OCI-M1 (cell line): ENCODE results near the gene TFAP2E.

ENCODE experiments used
- DNase-seq: peaks from one replicate; lab custom pipeline; 2025; lab: John Stamatoyannopoulos, UW

Gene TFAP2E

DNA sequence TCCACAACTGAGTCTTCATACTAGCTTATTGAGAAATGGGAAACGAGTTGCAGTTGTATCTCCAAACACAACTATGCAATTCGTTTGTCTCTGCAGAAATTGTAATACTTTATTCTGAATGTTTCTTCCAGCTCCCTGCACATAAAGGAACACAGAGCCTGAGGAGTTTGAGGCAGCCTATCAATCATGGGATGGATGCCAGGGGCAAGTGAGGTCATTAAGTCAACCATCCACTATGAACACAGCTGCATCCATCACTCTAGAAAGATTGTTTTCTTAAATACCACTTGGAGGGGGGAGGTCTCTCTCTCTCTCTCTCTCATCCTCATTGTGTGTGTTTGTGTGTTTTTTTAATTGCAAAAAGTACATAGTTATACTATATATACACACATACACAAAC is 71.1 kb downstream of the TFAP2E start:
- DNase-seq, result no peak
